Measurements from ENCODE around the gene NRL. TPM values are rescaled to one million over a fixed set of nuclear protein-coding genes. Genes with fewer than 3 reads are reported as not detected.

NRL gene
- total RNA-seq, 1 donor = 5.7 TPM

DNA sequence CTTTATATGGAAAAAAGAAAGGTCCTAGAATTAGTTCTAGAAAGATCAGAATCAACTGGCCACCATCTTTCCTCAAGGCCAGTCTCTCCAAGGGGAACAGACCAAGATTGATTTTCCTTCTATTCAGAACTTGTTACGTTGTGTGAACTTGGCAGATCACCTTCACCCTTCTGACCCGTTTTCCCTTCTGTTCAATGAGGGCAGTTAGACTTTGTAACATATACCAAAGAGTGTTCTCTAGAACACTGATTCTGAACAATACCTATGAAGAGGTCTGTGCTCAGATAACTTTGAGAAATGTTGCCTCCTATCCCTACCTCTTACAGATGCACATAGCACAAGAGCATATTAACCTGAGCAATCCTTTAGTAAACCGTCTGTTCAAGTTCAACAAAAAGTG lies 31.3 kb downstream of the NRL start:
- no peak for DNase-seq (ENCODE audit: low read depth in 2 of 3, low spot score in 2 of 3)

DNA sequence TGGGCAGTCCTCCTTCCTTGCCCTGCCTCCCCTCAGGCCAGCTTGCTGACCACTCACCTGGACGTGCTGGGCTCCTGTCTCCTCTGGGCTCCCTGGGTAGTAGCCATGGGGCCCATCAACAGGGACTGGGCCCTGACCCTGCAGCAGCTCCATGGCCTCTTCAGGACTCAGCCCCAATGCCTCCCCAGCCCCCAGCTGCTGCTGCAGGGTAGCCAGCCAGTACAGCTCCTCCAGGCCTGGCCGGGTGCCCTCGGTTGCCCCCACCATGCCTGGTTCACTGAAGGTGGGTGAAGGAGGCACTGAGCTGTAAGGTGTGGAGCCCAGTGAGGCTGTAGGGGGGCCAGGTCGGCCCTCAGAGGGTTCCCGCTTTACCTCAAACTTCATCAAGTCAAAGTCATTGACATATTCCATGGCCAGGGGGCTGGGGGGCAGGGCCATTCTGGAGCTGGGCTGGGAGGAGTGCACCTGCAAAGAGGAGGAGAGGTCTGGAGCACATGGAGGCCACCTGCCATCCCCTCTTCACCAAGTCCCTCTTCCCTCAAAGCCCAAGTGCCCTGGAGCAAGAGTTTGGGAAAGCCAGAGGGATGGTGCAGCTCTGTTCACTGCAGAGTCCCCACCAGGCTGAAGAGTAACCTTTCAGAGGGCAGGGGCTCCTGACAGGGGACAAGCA lies 32.2 kb downstream of the NRL start:
- no peak for DNase-seq (ENCODE audit: low read depth in 2 of 3, low spot score in 2 of 3)

DNA sequence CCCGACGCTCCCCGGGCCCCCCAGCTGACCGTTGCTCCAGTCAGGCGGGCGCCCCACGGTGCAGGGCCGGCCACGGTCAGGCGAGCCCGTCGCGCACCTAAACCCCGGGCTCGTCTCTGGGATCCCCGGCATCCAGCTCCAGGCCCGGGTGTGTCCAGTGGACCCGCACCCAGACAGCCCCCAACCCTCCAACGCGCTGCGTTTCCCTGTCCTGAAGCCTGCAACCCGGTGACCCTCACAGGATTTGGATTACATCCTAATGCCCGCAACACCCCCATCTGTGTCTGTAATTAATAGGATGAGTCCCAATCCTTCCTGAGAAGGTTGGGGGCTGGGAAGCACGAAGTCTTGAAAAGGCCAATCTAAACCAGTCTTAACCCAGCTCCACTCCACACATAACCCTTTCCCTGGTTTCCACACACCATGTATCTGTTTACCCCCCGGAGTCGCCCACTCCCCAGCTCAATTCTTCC lies 33.0 kb downstream of the NRL start:
- DNase-seq (ENCODE audit: low read depth in 2 of 3, low spot score in 2 of 3) = no peak

DNA sequence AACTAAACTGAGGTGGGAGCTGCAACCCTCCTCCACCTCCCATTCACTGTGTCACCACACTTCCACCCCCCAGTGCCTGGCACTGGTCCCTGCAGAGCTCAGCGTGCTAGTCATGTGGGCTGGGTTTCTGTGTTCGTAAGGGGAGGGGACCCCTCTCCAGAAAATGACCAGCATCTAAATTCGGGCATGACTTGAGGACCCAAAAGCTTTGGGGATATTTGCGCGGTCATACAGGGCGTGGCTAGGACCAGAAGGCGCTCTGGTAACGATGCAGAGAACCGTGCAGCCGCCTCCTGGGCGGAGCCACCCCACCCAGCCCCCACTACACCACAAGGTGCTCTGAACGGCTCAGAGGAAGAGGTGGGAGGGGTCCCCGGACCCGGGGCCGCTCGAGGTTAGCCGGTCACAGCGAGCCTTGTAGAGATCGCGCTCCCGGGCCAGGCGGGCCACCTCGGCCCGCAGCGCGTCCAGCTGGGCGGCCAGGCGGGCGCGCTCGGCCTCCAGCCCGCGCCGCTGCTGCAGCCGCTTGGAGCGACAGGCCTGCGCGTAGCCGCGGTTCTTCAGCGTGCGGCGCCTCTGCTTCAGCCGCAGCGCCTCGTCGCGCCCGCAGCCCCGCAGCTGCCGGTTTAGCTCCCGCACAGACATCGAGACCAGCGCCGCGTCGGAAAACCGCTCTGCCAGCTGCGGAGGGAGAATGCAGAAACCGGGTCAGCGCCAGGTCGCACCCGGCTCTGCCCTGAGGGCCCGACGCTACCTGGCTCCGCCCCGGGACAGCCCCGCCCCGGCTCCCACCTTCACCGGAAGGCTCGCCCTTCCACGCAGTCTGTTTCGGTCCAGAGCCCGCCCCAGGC lies 33.6 kb downstream of the NRL start:
- DNase-seq (ENCODE audit: low read depth in 2 of 3, low spot score in 2 of 3) = peak; percentile 37 to 64 (median 55)

DNA sequence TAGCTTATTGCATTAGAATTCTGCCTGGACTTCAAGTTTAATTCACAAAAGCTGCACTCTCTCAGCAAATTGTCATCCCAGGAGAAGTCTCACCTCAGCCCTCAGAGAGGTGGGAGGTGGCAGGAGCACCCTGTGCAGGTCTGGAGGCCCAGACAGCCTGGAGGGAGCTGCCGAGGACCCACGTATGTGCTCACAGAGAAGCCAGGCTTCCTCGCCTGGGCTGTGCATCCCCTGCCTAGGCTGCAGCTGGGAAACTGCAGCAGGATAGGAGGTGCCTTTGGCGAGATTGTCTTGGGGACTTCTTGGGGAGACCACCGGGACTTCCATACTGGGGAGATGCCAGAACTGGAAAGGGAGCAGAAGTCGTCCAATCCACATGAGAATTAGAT lies 34.6 kb downstream of the NRL start:
- DNase-seq (ENCODE audit: low read depth in 2 of 3, low spot score in 2 of 3) = no peak

DNA sequence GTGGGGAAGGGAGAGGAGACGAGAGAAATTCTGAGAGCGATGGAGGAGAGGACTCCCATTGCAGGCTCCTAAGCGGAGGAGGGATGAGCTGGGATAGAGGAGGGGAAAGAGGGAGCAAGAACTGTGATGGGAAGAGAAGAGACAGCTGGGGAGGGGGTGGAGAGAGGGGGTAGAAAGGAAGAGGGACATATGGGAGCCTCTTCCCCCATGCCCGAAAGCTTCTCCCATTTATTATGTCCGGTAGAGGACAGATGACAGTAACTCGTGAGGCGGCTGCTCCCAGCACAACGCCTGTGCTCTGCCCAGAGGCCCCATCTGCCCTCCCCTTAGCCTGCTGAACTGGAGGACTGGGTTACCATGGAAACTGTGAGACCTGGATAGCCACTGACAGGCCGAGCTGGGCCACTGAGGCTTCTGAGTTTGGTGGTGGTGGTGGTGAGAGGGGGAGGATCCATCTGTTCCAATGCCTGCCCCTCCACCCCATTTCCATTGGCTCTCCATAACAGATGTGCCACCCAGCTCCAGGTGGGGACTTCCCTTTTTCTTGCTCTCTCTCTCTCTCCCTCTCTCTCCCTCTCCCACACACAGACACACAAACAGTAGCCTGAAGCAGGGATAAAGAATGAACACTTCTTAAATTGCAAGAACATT lies 35.1 kb downstream of the NRL start:
- peak in 2 of 3 donors; percentile 49 to 82 for DNase-seq (ENCODE audit: low read depth in 2 of 3, low spot score in 2 of 3)

DNA sequence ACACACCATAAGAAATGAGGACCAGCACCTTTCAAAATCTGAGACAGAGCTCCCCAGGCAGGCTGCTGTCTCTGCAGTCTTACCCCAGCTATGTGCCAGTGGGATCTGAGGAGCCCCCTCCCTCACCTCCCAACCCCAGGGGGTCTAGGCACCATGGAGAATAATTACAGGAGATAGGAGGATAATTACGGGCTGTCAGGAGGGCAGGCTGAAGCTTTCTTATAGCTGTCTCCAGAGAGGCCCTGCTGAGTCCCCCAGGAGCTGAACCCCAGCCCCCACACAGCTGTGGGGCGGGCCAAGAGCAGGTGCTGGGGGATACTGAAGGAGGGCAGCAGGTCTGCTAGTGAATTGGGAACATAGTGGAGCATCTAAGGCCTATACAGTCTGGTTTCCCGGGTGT lies 36.6 kb downstream of the NRL start:
- no peak for DNase-seq (ENCODE audit: low read depth in 2 of 3, low spot score in 2 of 3)

DNA sequence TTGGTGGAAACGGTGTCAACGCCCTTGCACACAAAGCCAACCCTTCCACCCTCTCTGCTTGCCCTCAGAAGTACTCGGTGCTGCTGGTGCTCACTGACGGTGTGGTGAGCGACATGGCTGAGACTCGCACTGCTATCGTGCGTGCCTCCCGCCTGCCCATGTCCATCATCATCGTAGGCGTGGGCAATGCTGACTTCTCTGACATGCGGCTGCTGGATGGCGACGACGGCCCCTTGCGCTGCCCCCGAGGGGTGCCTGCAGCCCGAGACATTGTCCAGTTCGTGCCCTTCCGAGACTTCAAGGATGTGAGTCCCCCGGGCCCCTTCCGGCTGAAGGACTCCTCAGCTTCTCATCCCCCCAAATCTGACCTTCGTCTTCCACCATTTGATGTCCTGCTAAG lies 37.7 kb downstream of the NRL start:
- DNase-seq (ENCODE audit: low read depth in 2 of 3, low spot score in 2 of 3) = no peak

DNA sequence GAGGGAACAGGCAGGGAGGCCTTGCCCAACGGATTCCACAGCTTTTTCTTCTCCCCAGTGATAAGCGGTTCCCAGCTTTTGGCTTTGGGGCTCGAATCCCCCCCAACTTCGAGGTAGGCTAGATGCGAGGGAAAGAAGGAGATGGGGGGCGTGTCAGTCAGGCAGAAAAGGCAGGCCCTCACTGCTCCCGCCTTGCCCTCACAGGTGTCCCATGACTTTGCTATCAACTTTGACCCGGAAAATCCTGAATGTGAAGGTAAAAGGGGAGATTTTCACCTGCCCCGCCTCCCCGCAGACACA lies 38.5 kb downstream of the NRL start:
- DNase-seq (ENCODE audit: low read depth in 2 of 3, low spot score in 2 of 3) = no peak

DNA sequence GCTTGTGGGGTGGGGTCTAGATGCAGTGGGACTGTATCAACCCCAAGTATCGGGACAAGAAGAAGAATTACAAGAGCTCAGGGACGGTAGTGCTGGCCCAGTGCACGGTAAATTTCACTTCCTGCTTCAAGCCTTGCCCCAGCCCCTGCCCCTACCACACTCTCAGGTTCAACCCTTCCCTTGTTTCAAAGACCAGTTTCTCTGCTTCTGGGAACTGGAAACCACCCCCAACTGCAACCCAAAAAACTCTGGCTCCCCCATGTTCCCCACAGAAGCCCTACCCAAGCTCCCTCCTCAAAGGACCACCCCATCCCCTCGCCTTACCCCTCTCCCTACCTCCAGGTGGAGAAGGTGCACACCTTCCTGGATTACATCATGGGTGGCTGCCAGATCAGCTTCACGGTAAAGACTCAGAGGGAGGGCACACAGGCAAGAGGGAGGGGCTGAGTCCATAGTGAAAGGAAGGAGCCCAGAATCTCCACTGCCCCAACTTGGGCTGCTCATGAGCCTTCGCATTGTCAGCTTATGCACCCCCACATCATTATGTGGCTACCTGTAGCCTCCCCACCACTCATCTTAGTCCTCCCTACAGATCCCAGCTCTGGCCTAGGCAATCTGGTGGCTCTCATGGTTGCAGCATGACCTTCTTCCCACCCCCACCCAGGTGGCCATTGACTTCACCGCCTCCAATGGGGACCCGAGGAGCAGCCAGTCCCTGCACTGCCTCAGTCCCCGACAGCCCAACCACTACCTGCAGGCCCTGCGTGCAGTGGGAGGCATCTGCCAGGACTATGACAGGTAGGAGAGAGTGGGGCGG lies 39.1 kb downstream of the NRL start:
- no peak for DNase-seq (ENCODE audit: low read depth in 2 of 3, low spot score in 2 of 3)

DNA sequence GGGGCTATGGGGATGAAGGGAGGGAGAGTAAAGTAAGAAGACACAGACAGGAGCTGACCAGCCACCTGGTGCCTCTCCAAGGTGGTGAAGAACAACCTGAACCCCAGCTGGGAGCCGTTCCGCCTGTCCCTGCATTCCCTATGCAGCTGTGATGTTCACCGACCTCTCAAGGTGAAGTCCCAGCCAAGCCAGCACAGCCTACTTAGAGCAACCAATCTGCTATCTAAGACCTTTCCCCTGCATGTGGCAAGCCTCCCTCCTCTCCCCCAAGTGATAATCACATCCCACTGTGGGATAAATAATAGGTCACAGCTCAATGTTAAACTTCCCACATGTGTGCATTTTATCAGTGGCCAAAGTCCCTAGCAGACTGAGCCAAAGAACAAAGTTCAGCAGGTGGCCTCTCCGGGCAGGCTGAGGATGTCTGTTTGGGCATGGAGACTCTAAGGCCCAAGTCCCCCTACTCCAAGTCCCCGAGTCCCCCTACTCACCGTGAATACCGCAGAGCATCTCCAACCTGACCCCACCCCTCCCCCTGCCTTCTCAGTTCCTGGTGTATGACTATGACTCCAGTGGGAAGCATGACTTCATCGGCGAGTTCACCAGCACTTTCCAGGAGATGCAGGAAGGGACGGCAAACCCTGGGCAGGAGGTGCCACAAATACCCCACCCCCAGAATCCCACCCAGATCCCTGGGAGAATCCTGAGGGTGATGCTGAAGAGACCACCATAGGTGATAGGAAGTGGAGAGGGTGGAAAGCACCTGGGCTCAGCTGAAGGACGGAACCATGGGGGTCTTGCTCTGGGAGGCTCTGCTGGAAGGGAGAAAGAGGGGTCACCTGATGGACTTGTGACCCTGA lies 39.9 kb downstream of the NRL start:
- DNase-seq (ENCODE audit: low read depth in 2 of 3, low spot score in 2 of 3) = no peak

DNA sequence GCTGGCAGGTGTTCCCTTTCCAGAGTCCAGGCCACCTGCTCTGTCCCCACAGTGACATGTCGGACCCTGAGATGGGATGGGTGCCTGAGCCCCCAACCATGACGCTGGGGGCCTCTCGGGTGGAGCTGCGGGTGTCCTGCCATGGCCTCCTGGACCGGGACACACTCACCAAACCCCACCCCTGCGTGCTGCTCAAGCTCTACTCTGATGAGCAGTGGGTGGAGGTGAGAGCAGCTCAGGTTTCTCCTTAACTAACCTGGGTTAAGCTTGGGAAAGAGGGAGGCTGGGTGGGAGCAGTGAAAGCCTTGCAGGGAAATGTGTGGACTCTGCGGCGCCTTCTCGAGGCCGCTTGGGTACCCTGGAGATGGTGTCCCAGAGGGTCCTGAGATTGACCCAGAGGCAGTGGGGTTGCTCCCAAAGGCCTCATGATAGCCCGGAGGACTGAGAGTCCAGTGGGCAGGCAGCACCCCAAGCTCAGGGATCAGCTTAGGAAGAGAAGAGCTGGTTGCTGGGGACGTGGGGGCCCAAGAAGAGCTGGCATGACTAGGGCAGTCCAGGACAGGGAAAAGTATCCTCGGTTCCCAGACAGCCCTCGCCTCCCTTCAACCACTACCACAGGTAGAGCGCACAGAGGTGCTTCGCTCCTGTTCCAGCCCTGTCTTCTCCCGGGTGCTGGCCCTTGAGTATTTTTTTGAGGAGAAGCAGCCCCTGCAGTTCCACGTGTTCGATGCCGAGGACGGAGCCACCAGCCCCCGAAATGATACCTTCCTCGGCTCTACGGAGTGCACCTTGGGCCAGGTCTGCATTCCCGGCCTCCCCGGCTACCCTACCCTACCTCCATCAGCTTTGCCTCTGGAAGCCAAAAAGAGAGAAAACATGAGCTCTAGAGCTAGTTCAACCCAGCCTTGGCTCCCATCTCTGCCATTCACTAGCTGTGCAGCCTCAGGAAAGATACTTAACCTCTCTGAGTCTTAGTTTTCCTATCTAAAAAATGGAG lies 41.6 kb downstream of the NRL start:
- DNase-seq (ENCODE audit: low read depth in 2 of 3, low spot score in 2 of 3) = no peak

DNA sequence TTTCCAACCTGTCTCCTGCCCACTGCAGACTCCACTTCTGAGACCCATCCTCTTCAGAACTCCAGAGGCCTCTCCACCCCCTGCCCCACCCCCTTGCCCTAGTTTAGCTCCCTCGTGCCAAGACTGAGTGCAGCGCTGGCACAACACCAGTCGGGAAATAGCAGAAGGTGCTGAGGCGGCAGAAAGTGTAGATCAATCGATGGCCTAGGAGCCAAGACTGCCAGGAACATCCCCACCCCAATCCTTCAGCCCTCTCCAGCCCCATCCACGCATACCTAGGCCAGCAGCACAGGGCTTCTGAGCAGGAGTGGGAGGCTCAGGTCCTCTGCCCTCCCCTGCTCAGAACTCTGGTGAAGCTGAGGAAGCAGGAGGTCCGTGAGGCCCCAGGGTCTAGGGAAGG lies 42.3 kb downstream of the NRL start:
- DNase-seq (ENCODE audit: low read depth in 2 of 3, low spot score in 2 of 3) = no peak

DNA sequence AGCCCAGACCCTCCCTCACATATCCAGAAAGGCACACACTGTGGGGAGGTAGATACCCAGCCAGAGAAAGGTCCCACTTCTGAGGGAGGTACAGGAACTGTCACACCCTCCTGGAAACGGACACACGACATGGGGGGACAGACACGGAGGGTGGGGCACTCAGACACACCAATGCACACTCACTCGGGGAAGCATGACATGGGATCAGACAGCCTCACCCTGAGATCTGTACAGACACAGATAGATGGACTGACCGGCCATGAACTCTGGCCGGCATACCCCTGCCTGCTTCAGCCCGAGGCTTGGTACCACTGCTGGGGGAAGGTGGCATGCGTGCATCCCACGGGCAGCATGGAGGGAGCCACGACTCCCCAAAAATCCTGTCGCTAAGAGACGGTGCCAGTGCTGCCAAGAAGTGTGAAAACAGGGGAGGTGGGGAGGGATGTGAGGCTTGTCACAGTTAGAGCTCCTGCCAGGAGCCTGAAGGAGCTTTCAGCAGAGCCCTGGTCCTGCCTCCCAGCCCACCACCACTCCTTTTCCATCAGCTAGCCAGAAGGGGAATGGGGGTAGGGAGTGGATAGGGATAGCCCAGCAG lies 42.8 kb downstream of the NRL start:
- DNase-seq (ENCODE audit: low read depth in 2 of 3, low spot score in 2 of 3) = no peak

DNA sequence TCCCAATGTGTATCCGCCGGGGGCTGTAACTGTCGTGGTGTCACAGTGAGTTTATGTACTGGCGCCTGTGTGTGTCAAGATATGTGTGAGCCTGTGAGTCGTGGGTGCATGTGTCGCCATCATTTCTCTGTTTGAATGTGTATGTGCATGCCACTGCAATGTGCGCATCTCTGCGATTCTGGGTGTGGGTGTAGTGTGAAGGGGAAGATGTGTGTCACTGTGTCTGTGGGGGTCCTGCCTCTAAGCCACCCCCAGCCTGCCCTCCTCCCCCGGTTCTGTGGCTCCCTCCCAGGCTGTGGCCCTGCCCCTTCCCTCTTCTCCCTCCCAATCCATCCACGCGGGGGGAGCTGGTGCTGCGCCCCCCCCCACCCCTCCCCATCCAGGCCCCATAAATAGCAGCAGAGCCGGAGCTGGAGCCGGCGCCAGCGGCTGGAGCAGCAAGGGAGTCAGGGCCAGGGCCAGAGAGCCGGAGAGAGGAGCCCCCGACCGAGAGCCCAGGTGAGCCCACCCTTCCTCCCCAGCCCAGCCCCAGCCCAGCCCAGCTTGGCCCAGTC lies 43.5 kb downstream of the NRL start, which contains the start of gene CPNE6:
CPNE6 (plus strand) TSS at position 419 of the 554 bp plus-strand sequence. CDS start 1,375 bp downstream, outside the sequence.
- no peak for DNase-seq (ENCODE audit: low read depth in 2 of 3, low spot score in 2 of 3)

DNA sequence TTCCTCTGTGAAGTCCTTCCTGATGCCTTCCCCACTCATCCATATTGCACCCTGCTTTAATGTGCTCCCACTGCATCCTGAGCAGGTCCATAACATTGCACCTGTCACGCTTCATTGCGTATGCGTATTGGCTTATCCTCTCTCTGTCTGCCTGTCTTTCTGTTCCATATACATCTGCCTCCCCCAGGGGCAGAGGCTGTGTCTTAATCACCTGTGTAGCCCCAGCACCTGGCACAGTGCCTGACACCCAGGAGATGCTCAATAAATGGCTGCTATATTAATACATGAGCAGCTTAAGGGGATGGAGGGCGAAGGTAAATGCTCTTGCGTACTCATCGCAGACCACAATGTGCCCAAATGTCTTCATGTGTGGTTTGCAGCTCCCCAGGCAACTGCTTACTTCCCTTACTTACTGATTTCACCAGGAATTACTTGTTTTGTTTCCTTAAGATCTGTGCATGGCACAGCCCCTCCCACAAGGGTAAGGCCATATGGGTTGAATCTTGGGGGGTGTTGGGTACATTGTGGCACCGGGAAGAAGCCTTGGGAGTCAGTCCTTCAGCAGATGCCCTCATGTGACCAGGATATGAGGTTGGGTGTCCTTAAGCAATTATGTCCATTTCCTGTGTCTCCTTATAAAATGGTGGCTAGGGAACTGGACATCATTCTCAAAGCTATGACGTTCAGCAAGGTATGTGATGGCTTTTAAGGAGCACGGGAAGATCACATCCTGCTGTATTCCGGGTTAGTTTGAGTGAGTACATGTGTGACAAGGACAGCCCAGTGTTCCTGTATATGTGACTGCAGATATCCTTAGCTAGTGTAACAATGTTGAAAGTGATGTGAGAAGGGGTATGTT lies 44.2 kb downstream of the NRL start:
- no peak for DNase-seq (ENCODE audit: low read depth in 2 of 3, low spot score in 2 of 3)

DNA sequence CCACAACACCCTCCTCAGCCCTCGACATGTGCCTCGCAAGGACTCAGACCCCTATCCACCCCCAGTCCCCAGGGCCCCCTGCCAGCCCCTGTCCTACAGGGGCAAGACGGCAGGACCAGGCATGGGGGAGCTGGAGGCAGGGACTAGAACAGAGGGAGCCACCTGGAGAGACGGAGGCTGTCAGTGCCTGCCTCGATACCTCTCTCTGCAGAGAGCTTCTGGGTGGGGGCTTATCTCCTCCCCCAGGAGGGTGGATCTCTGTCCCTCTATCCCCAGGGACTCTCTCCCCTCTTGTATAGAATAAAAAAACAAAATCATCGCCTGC lies 45.4 kb downstream of the NRL start:
- no peak for DNase-seq (ENCODE audit: low read depth in 2 of 3, low spot score in 2 of 3)
